ENCODE results near the gene GALNT18.

The GALNT18 gene

GRCh38 chr11:11491589-11491988 lies 130.2 kb downstream of the GALNT18 start:
- no peak for DNase-seq

- no peak for DNase-seq
Observed at GRCh38 chr11:11491014-11491413, 130.8 kb downstream of the GALNT18 start.

GRCh38 chr11:11486423-11486822 lies 135.4 kb downstream of the GALNT18 start:
- DNase-seq: no peak

- DNase-seq: no peak
Observed at GRCh38 chr11:11486002-11486401, 135.8 kb downstream of the GALNT18 start.

- no peak for DNase-seq
Observed at GRCh38 chr11:11483627-11484026, 138.2 kb downstream of the GALNT18 start.

GRCh38 chr11:11482730-11483129 lies 139.1 kb downstream of the GALNT18 start:
- DNase-seq: no peak

GRCh38 chr11:11481371-11481770 lies 140.4 kb downstream of the GALNT18 start:
- no peak for DNase-seq

- no peak for DNase-seq
Observed at GRCh38 chr11:11480971-11481370, 140.8 kb downstream of the GALNT18 start.

GRCh38 chr11:11478687-11479086 lies 143.1 kb downstream of the GALNT18 start:
- DNase-seq: no peak

GRCh38 chr11:11477695-11478420 lies 143.9 kb downstream of the GALNT18 start:
- DNase-seq: no peak

GRCh38 chr11:11476971-11477645 lies 144.7 kb downstream of the GALNT18 start:
- DNase-seq: no peak

- no peak for DNase-seq
Observed at GRCh38 chr11:11476499-11476898, 145.3 kb downstream of the GALNT18 start.

- no peak for DNase-seq
Observed at GRCh38 chr11:11472106-11472505, 149.7 kb downstream of the GALNT18 start.

GRCh38 chr11:11471201-11471600 lies 150.6 kb downstream of the GALNT18 start:
- no peak for DNase-seq

GRCh38 chr11:11468954-11469353 lies 152.9 kb downstream of the GALNT18 start:
- no peak for DNase-seq

- no peak for DNase-seq
Observed at GRCh38 chr11:11467312-11467711, 154.5 kb downstream of the GALNT18 start.

- DNase-seq: no peak
Observed at GRCh38 chr11:11464555-11464954, 157.2 kb downstream of the GALNT18 start.

GRCh38 chr11:11463405-11463804 lies 158.4 kb downstream of the GALNT18 start:
- peak; percentile 13 for DNase-seq

- no peak for DNase-seq
Observed at GRCh38 chr11:11461473-11461872, 160.3 kb downstream of the GALNT18 start.

- no peak for DNase-seq
Observed at GRCh38 chr11:11459578-11459977, 162.2 kb downstream of the GALNT18 start.

- DNase-seq: no peak
Observed at GRCh38 chr11:11458485-11458884, 163.3 kb downstream of the GALNT18 start.

GRCh38 chr11:11458001-11458400 lies 163.8 kb downstream of the GALNT18 start:
- no peak for DNase-seq

GRCh38 chr11:11456866-11457265 lies 164.9 kb downstream of the GALNT18 start:
- DNase-seq: no peak

- DNase-seq: no peak
Observed at GRCh38 chr11:11454671-11455223, 167.1 kb downstream of the GALNT18 start.
